SK-N-SH treated with all-trans-retinoic acid at 6 μM for 48 hours (cell line): ENCODE measurements around the gene PLEKHA8.

Source experiments
- ATAC-seq: fragments of 200-7000 bp; cut with Tn5 transposase; 3 replicates; pipeline ENCODE4 v1.9.1; 2020; ENCODE audit warnings: mild to moderate bottlenecking, moderate library complexity
- ARNTL ChIP-seq: fragments of 450-650 bp; formaldehyde crosslinking; IDR thresholded peaks from 2 replicates; pipeline ENCODE4 v1.5.0; 2020; ENCODE audit warnings: low read depth, mild to moderate bottlenecking, moderate library complexity, borderline replicate concordance
- BACH2 ChIP-seq: fragments of 250-450 bp; sonication (Bioruptor Pico); IDR thresholded peaks from 2 replicates; pipeline ENCODE4 v1.9.0; 2021; ENCODE audit warnings: mild to moderate bottlenecking, borderline replicate concordance
- CSDC2 ChIP-seq: fragments of 250-450 bp; sonication (Bioruptor Pico); IDR thresholded peaks from 2 replicates; pipeline ENCODE4 v1.5.0; 2020; ENCODE audit warnings: mild to moderate bottlenecking, moderate library complexity
- CSRNP3 ChIP-seq: fragments of 250-450 bp; sonication (Bioruptor Pico); IDR thresholded peaks from 2 replicates; pipeline ENCODE4 v1.5.1; 2021; ENCODE audit warnings: mild to moderate bottlenecking, moderate library complexity
- ESRRG ChIP-seq: fragments of 250-450 bp; sonication (Bioruptor Pico); IDR thresholded peaks from 2 replicates; pipeline ENCODE4 v1.6.1; 2021; ENCODE audit warnings: mild to moderate bottlenecking
- OSR1 ChIP-seq: fragments of 250-450 bp; sonication (Bioruptor Pico); IDR thresholded peaks from 2 replicates; pipeline ENCODE4 v1.8.0; 2022; ENCODE audit warnings: moderate library complexity, mild to moderate bottlenecking, inconsistent platforms
- PATZ1 ChIP-seq: fragments of 250-450 bp; sonication (Bioruptor Pico); IDR thresholded peaks from 2 replicates; pipeline ENCODE4 v1.8.0; 2020; ENCODE audit warnings: mild to moderate bottlenecking, moderate library complexity, borderline replicate concordance
- POU6F1 ChIP-seq: fragments of 250-450 bp; sonication (Bioruptor Pico); IDR thresholded peaks from 2 replicates; pipeline ENCODE4 v1.8.0; 2021; ENCODE audit warnings: low read depth, mild to moderate bottlenecking, moderate library complexity, borderline replicate concordance
- RARB ChIP-seq: fragments of 250-450 bp; sonication (Bioruptor Pico); IDR thresholded peaks from 2 replicates; pipeline ENCODE4 v1.8.0; 2021; ENCODE audit warnings: mild to moderate bottlenecking, moderate library complexity
- SNAI2 ChIP-seq: fragments of 250-450 bp; sonication (Bioruptor Pico); IDR thresholded peaks from 2 replicates; pipeline ENCODE4 v1.5.0; 2020; ENCODE audit warnings: mild to moderate bottlenecking, moderate library complexity
- TCF4 ChIP-seq: fragments of 250-450 bp; sonication (Bioruptor Pico); IDR thresholded peaks from 2 replicates; pipeline ENCODE4 v1.8.0; 2021; ENCODE audit warnings: mild to moderate bottlenecking, moderate library complexity, borderline replicate concordance
- TSHZ2 ChIP-seq: fragments of 250-450 bp; sonication (Bioruptor Pico); IDR thresholded peaks from 2 replicates; pipeline ENCODE4 v1.5.0; 2020; ENCODE audit warnings: mild to moderate bottlenecking, moderate library complexity
- ZC3H10 ChIP-seq: fragments of 250-450 bp; sonication (Bioruptor Pico); IDR thresholded peaks from 2 replicates; pipeline ENCODE4 v1.5.1; 2021; ENCODE audit warnings: mild to moderate bottlenecking, moderate library complexity
- ZFP3 ChIP-seq: fragments of 250-450 bp; sonication (Bioruptor Pico); IDR thresholded peaks from 2 replicates; pipeline ENCODE4 v1.5.0; 2020; ENCODE audit warnings: mild to moderate bottlenecking, moderate library complexity
- ZFP30 ChIP-seq: fragments of 450-650 bp; formaldehyde crosslinking; IDR thresholded peaks from 2 replicates; pipeline ENCODE4 v1.5.0; 2022; ENCODE audit warnings: mild to moderate bottlenecking, moderate library complexity
- ZNF565 ChIP-seq: fragments of 450-650 bp; formaldehyde crosslinking; conservative IDR thresholded peaks from 2 replicates; pipeline ENCODE4 v1.5.0; 2020; ENCODE audit warnings: low read depth, mild to moderate bottlenecking, moderate library complexity
- ZNF70 ChIP-seq: fragments of 450-650 bp; formaldehyde crosslinking; IDR thresholded peaks from 2 replicates; pipeline ENCODE4 v1.5.0; 2020; ENCODE audit warnings: mild to moderate bottlenecking, moderate library complexity
- ZNF8 ChIP-seq: fragments of 450-650 bp; formaldehyde crosslinking; IDR thresholded peaks from 2 replicates; pipeline ENCODE4 v1.5.0; 2020; ENCODE audit warnings: mild to moderate bottlenecking, moderate library complexity

PLEKHA8 gene

GRCh38 chr7:30133736-30134610 lies 105.8 kb downstream of the PLEKHA8 start:
- no peak for ATAC-seq
- TF ChIP-seq PATZ1 (CRISPR knock-in tag), result no peak
- TF ChIP-seq OSR1 (CRISPR knock-in tag), result no peak

- TF ChIP-seq ZFP3 (no peak), BACH2 (no peak), ARNTL (no peak), ZNF70 (CRISPR knock-in tag) (no peak), POU6F1 (no peak), ESRRG (CRISPR knock-in tag) (no peak), TSHZ2 (CRISPR knock-in tag) (no peak), ZNF8 (CRISPR knock-in tag) (no peak), CSRNP3 (CRISPR knock-in tag) (no peak), RARB (CRISPR knock-in tag) (no peak), ZNF565 (CRISPR knock-in tag) (no peak), PATZ1 (CRISPR knock-in tag) (no peak), ZC3H10 (no peak), CSDC2 (no peak), TCF4 (no peak), SNAI2 (CRISPR knock-in tag) (no peak), ZFP30 (CRISPR knock-in tag) (no peak)
- peak; percentile 74 for ATAC-seq
Observed at GRCh38 chr7:30134611-30135300, 106.5 kb downstream of the PLEKHA8 start, which contains the start of gene MTURN. MTURN (plus strand) TSS chr7:30134986; CDS start chr7:30135137, 151 bp downstream.

DNA sequence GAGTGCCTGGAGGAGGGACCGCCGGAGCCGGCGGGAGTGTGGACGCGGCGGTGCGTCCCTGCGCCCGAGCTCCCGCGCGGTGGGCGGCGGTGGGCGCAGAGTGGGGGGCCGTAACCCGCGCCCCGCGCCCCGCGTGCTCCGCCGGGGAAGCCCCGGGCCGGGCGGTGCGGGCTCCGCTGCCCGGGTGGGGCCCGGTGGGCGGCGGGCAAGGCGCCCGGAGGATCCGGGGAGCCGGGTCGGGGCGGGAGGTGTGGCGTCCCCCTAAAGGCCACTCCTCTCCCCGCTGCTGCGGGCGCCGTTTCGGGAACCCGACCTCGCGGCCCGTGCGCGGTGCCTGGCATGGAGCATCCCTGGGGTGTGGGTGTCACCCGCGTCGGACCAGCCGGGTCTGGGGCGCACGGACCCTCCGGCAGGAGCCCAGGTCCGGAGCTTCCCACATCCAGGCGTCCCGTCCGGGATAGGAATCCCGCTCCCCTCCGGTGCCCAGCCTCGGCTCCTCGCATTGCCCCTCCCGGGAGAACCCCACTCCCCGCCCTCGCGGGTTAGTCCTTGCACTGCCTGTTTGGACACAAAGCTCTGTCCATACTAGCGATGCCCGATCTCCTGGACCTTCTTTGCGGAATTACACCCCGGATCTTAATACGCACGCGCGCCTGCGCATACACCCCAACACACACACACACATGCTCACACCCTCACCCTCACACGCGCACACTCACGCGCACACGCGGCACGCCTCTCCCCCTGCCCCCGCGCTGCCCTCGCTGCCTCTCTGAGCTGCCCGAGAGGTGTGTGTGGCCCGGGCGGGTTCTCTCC lies 107.3 kb downstream of the PLEKHA8 start:
- no peak for TF ChIP-seq OSR1 (CRISPR knock-in tag)
- no peak for TF ChIP-seq ZFP3
- ATAC-seq, result peak; percentile 76
